GM06990 (cell line): Measurements from ENCODE around the gene ZNF337.
"Not testable (repeated sequence)": the region's sequence is repeated elsewhere in the genome, so short reads cannot be mapped to it uniquely, and the experiment has no call there.

Experiments used
- DNase-seq: peaks from one replicate; pipeline ENCODE4 v3.0.0-alpha.2; 2011; ENCODE audit not compliant: insufficient read length; ENCODE audit errors: extremely low read depth
- H3K27me3 ChIP-seq: replicated peaks from 2 replicates; pipeline ENCODE4 v1.6.0; 2011; ENCODE audit warnings: low read length; ENCODE audit not compliant: control insufficient read depth, insufficient read depth
- H3K36me3 ChIP-seq: 2 replicates; pipeline ENCODE4 v1.5.1; 2011; ENCODE audit warnings: low read length; ENCODE audit not compliant: control insufficient read depth, insufficient read depth
- H3K4me3 ChIP-seq: replicated peaks from 2 replicates; pipeline ENCODE4 v1.5.1; 2011; ENCODE audit warnings: low read depth, mild to moderate bottlenecking, control low read depth, low read length
- TF ChIP-seq, protein P1 (sequence below): IDR thresholded peaks from 2 replicates; pipeline ENCODE4 v1.5.1; 2011; ENCODE audit warnings: low read length, control low read depth, mild to moderate bottlenecking, inconsistent platforms; ENCODE audit not compliant: insufficient read depth, poor library complexity, severe bottlenecking

The ZNF337 gene

DNA sequence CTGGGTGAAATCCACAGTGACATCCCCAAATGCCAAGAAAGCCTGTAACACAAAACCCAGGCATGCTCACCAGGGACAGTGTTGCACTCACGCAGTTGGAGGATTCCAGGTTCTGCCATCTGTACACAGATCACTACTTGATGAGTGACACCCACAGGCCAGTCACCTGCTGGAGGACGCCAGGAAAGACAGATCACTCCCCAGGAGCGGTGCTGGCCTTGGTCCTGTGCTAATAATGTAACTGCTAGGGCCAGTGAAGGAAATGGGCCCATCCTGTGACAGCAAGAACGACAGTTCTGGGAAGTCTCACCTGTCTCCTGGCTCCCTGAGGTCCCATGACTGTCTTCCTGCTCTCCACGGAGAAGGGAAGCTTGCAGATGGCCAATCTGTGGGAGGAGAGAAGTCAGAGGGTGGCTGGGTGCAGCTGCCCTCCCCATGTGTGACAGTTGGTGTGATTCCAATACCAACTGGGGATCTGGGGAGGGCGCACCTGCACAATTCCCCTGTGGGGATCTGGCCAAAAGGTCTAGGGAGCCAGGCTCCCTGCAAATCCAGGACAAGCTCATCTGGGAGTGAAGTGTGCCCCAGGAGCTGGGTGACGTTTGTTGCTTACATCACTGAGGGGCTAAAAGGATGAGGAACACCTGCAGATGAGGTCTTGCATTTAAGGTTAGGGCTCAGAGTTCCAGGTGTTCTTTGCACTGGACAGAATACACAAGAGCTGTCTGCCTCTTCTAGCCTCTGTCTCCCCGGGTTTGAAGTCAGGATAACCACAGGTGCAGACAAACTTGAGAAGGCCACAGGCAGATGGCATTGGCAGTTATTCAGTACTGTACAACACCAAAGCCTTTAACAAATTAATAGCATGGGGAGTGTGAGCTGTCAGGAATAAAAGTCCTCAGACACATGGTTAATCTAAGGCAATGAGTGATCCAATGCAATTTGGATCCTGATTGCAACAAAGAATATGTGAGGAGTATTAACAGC, 10.3 kb downstream of the ZNF337 start:
- peaks cover 2% of the 10 kb centered on the region for H3K36me3 ChIP-seq
- H3K4me3 ChIP-seq = no peak overlapping the region
- H3K27me3 ChIP-seq = no peaks in the 10 kb centered on the region
- TF ChIP-seq, protein P1, sequence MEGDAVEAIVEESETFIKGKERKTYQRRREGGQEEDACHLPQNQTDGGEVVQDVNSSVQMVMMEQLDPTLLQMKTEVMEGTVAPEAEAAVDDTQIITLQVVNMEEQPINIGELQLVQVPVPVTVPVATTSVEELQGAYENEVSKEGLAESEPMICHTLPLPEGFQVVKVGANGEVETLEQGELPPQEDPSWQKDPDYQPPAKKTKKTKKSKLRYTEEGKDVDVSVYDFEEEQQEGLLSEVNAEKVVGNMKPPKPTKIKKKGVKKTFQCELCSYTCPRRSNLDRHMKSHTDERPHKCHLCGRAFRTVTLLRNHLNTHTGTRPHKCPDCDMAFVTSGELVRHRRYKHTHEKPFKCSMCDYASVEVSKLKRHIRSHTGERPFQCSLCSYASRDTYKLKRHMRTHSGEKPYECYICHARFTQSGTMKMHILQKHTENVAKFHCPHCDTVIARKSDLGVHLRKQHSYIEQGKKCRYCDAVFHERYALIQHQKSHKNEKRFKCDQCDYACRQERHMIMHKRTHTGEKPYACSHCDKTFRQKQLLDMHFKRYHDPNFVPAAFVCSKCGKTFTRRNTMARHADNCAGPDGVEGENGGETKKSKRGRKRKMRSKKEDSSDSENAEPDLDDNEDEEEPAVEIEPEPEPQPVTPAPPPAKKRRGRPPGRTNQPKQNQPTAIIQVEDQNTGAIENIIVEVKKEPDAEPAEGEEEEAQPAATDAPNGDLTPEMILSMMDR = no peak
- no peak for DNase-seq

GRCh38 chr20:25685276-25686080, 11.2 kb downstream of the ZNF337 start:
- H3K36me3 ChIP-seq = peaks cover 7% of the 10 kb centered on the region
- DNase-seq = no peak
- no peaks in the 10 kb centered on the region for H3K27me3 ChIP-seq
- no peak overlapping the region for H3K4me3 ChIP-seq
- TF ChIP-seq, protein P1 = peak; percentile 34

- H3K27me3 ChIP-seq, H3K4me3 ChIP-seq, H3K36me3 ChIP-seq, DNase-seq: not testable (repeated sequence)
These were observed 12.8 kb downstream of the ZNF337 start for GRCh38 chr20:25683826-25684225.

GRCh38 chr20:25683050-25683449, 13.6 kb downstream of the ZNF337 start:
- no peak for DNase-seq
- no peaks in the 10 kb centered on the region for H3K27me3 ChIP-seq
- TF ChIP-seq, protein P1 = no peak
- H3K4me3 ChIP-seq = no peak overlapping the region
- H3K36me3 ChIP-seq = peaks cover 7% of the 10 kb centered on the region

DNA sequence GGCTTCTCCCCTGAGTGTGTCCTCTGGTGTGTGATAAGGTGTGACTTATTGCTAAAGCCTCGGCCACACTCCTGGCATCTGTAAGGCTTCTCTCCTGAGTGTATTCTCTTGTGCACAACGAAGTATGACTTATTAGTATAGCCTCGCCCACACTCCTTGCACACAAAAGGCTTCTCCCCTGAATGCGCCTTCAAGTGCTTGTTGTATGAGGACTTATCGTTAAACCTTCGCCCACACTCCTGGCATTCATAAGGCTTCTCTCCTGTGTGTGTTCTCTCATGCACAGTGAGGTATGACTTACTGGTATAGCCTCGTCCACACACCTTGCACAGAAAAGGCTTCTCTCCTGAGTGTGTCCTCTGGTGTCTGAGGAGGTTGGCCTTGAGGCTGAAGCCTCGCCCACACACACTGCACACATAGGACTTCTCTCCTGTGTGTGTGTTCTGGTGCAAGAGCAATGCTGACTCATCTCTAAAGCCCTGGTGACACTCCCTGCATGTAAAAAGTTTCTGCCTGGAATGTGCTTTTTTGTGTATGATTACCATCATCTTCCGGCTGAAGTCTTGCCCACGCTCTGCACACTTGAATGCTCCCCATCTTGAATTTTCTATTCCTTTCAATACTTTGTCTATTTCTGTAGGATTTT, 20.4 kb downstream of the ZNF337 start:
- DNase-seq = no peak
- H3K4me3 ChIP-seq = no peak overlapping the region
- peaks cover 26% of the 10 kb centered on the region for H3K36me3 ChIP-seq
- H3K27me3 ChIP-seq = no peaks in the 10 kb centered on the region
- TF ChIP-seq, protein P1 = no peak
